Smooth muscle cell (in vitro differentiated cells): Measurements from ENCODE around the gene INPP5F. TPM values are rescaled to one million over a fixed set of nuclear protein-coding genes. Genes with fewer than 3 reads are reported as not detected.

Experiments
- DNase-seq: peaks from one replicate; lab custom pipeline; 2025; ENCODE audit not compliant: unreplicated experiment; lab: John Stamatoyannopoulos, UW
- H2AFZ ChIP-seq: fragments of 200-600 bp; sonication (generic); 2 replicates; pipeline ENCODE4 v1.6.0; 2016; ENCODE audit warnings: antibody characterized with exemption, low read depth, mild to moderate bottlenecking
- H3F3A ChIP-seq: fragments of 200-600 bp; sonication (generic); 2 replicates; pipeline ENCODE4 v1.6.0; 2017; ENCODE audit warnings: antibody characterized with exemption, low read depth
- H3K27ac ChIP-seq: fragments of 200-600 bp; sonication (generic); 2 replicates; pipeline ENCODE4 v1.5.1; 2016; ENCODE audit warnings: low read depth, mild to moderate bottlenecking
- H3K27me3 ChIP-seq: fragments of 200-600 bp; sonication (generic); 2 replicates; pipeline ENCODE4 v1.6.1; 2016; ENCODE audit warnings: low read depth, mild to moderate bottlenecking
- H3K36me3 ChIP-seq: fragments of 200-600 bp; sonication (generic); 2 replicates; pipeline ENCODE4 v1.5.1; 2016; ENCODE audit warnings: low read depth
- H3K4me1 ChIP-seq: fragments of 200-600 bp; sonication (generic); 2 replicates; pipeline ENCODE4 v1.5.1; 2016; ENCODE audit warnings: low read depth
- H3K4me2 ChIP-seq: fragments of 200-600 bp; sonication (generic); 2 replicates; pipeline ENCODE4 v1.6.0; 2016; ENCODE audit warnings: mild to moderate bottlenecking
- H3K4me3 ChIP-seq: fragments of 200-600 bp; sonication (generic); 2 replicates; pipeline ENCODE4 v1.5.1; 2016; ENCODE audit warnings: mild to moderate bottlenecking
- H3K79me2 ChIP-seq: fragments of 200-600 bp; sonication (generic); 2 replicates; pipeline ENCODE4 v1.6.0; 2016; ENCODE audit warnings: low read depth, mild to moderate bottlenecking
- H3K9ac ChIP-seq: fragments of 200-600 bp; sonication (generic); 2 replicates; pipeline ENCODE4 v1.6.0; 2016; ENCODE audit warnings: low read depth
- H3K9me3 ChIP-seq: fragments of 200-600 bp; sonication (generic); replicated peaks from 2 replicates; pipeline ENCODE4 v1.5.1; 2016; ENCODE audit warnings: low read depth
- H4K20me1 ChIP-seq: fragments of 200-600 bp; sonication (generic); 2 replicates; pipeline ENCODE4 v1.6.0; 2016; ENCODE audit warnings: low read depth
- CTCF ChIP-seq: fragments of 200-600 bp; sonication (generic); IDR thresholded peaks from 2 replicates; pipeline ENCODE4 v1.5.1; 2017; ENCODE audit warnings: borderline replicate concordance, mild to moderate bottlenecking, antibody characterized with exemption; ENCODE audit not compliant: insufficient read depth, poor library complexity, severe bottlenecking
- WGBS: methylation state at CpG from one replicate; pipeline ENCODE4 v1.1.7; 2016; ENCODE audit warnings: low lambda C conversion rate; 5-methylcytosine and 5-hydroxymethylcytosine counted together
- polyA plus RNA-seq: library from polyadenylated mRNA; unstranded; fragments of >200 nt; fragmentation: Nextera tagmentation; extraction: Ambion mirVana; gene quantifications from 2 replicates; pipeline ENCODE4 v1.2.1, GENCODE V29; 2016
- total RNA-seq: library from RNA; depleted of rRNA; stranded (reverse); fragments of >200 nt; gene quantifications from 2 replicates; pipeline ENCODE4 v1.2.3, GENCODE V29; 2014

Gene INPP5F
- total and polyA plus RNA-seq, 2 experiments from 2014 or later, result 15.9 to 106 TPM

GRCh38 chr10:119775529-119775928, 49.7 kb downstream of the INPP5F start:
- H3K9me3 ChIP-seq, result no peaks in the 10 kb centered on the region
- no peaks in the 10 kb centered on the region for H3K36me3 ChIP-seq
- DNase-seq, result no peak
- no peaks in the 10 kb centered on the region for H3K4me1 ChIP-seq
- no peak overlapping the region for H3K9ac ChIP-seq
- no peak overlapping the region for H3K4me2 ChIP-seq
- 48% methylated on average over 1 of the region's 1 CpG for WGBS
- no peaks in the 10 kb centered on the region for H4K20me1 ChIP-seq
- peaks cover 4% of the 10 kb centered on the region for H3K79me2 ChIP-seq
- no peak overlapping the region for H3K27ac ChIP-seq
- no peaks in the 10 kb centered on the region for H3F3A ChIP-seq
- no peak overlapping the region for H2AFZ ChIP-seq
- no peak overlapping the region for H3K4me3 ChIP-seq
- TF ChIP-seq CTCF, result no peak
- H3K27me3 ChIP-seq, result no peaks in the 10 kb centered on the region

- Histone ChIP-seq H3F3A (no peaks in the 10 kb centered on the region), H2AFZ (no peak overlapping the region), H4K20me1 (no peaks in the 10 kb centered on the region), H3K4me1 (no peaks in the 10 kb centered on the region), H3K4me3 (no peak overlapping the region), H3K9me3 (no peaks in the 10 kb centered on the region), H3K9ac (no peak overlapping the region), H3K27ac (no peak overlapping the region), H3K27me3 (no peaks in the 10 kb centered on the region), H3K36me3 (no peaks in the 10 kb centered on the region), H3K4me2 (no peak overlapping the region), H3K79me2 (peaks cover 4% of the 10 kb centered on the region)
- DNase-seq, result no peak
- TF ChIP-seq CTCF, result no peak
- 93% methylated on average over 1 of the region's 1 CpG for WGBS
These were observed 50.7 kb downstream of the INPP5F start for GRCh38 chr10:119776536-119776935.

GRCh38 chr10:119777686-119778085, 51.8 kb downstream of the INPP5F start:
- no peaks in the 10 kb centered on the region for H3F3A ChIP-seq
- no peak overlapping the region for H3K27ac ChIP-seq
- H3K36me3 ChIP-seq, result no peaks in the 10 kb centered on the region
- no peak overlapping the region for H3K9ac ChIP-seq
- H3K4me1 ChIP-seq, result no peaks in the 10 kb centered on the region
- no peak for TF ChIP-seq CTCF
- peaks cover 4% of the 10 kb centered on the region for H3K79me2 ChIP-seq
- H3K9me3 ChIP-seq, result no peaks in the 10 kb centered on the region
- H3K27me3 ChIP-seq, result no peaks in the 10 kb centered on the region
- H2AFZ ChIP-seq, result no peak overlapping the region
- H4K20me1 ChIP-seq, result no peaks in the 10 kb centered on the region
- no peak overlapping the region for H3K4me2 ChIP-seq
- DNase-seq, result no peak
- no peak overlapping the region for H3K4me3 ChIP-seq
- 100% methylated on average over 3 of the region's 3 CpGs for WGBS

- Histone ChIP-seq H3K4me1 (no peaks in the 10 kb centered on the region), H3K27ac (no peak overlapping the region), H4K20me1 (no peaks in the 10 kb centered on the region), H3K36me3 (no peaks in the 10 kb centered on the region), H2AFZ (no peak overlapping the region), H3K9ac (no peak overlapping the region), H3K79me2 (peaks cover 4% of the 10 kb centered on the region), H3F3A (no peaks in the 10 kb centered on the region), H3K4me2 (no peak overlapping the region), H3K4me3 (no peak overlapping the region), H3K27me3 (no peaks in the 10 kb centered on the region), H3K9me3 (no peaks in the 10 kb centered on the region)
- DNase-seq, result no peak
- no peak for TF ChIP-seq CTCF
- WGBS, result 77% methylated on average over 7 of the region's 7 CpGs
These were observed 53.1 kb downstream of the INPP5F start for GRCh38 chr10:119778776-119779445.
